ENCODE measurements around the gene MYBPC2.

MYBPC2 gene

GRCh38 chr19:50476907-50477238, 44.2 kb downstream of the MYBPC2 start:
- peak overlapping the region; percentile 56 to 73 for H3K27ac ChIP-seq
- H3K4me3 ChIP-seq = peak overlapping the region; percentile 81
- no peak for TF ChIP-seq CTCF (IDR thresholded peaks at IDR 0.05)
- DNase-seq (ENCODE audit: low spot score) = no peak

- TF ChIP-seq CTCF (IDR thresholded peaks at IDR 0.05) = no peak
- no peak overlapping the region for H3K27ac ChIP-seq
- peak overlapping the region; percentile 81 for H3K4me3 ChIP-seq
- DNase-seq (ENCODE audit: low spot score) = no peak
These were observed 45.2 kb downstream of the MYBPC2 start for GRCh38 chr19:50477751-50478515.

- Histone ChIP-seq H3K4me3 (no peak overlapping the region), H3K27ac (no peak overlapping the region)
- DNase-seq (ENCODE audit: low spot score) = no peak
- TF ChIP-seq CTCF (IDR thresholded peaks at IDR 0.05) = no peak
These were observed 46.4 kb downstream of the MYBPC2 start for GRCh38 chr19:50478901-50479715.

- Histone ChIP-seq H3K27ac (no peak overlapping the region), H3K4me3 (no peak overlapping the region)
- no peak for TF ChIP-seq CTCF (IDR thresholded peaks at IDR 0.05)
- DNase-seq (ENCODE audit: low spot score) = no peak
These were observed 47.1 kb downstream of the MYBPC2 start for GRCh38 chr19:50479761-50480251.

- no peak for TF ChIP-seq CTCF (IDR thresholded peaks at IDR 0.05)
- Histone ChIP-seq H3K27ac (no peak overlapping the region), H3K4me3 (no peak overlapping the region)
- no peak for DNase-seq (ENCODE audit: low spot score)
These were observed 47.8 kb downstream of the MYBPC2 start for GRCh38 chr19:50480281-50481111.

GRCh38 chr19:50481351-50482149, 48.9 kb downstream of the MYBPC2 start:
- DNase-seq (ENCODE audit: low spot score) = no peak
- no peak for TF ChIP-seq CTCF (IDR thresholded peaks at IDR 0.05)
- Histone ChIP-seq H3K27ac (no peak overlapping the region), H3K4me3 (no peak overlapping the region)
